GM21576 (cell line): ENCODE measurements around the gene CISD3.

Source experiments
- ATAC-seq: cut with Tn5 transposase; IDR thresholded peaks from one replicate; pipeline ENCODE4 v1.9.1; 2021; ENCODE audit warnings: mild to moderate bottlenecking, moderate library complexity; ENCODE audit not compliant: unreplicated experiment

Gene CISD3

GRCh38 chr17:38727736-38728135, 2.4 kb upstream of the CISD3 start:
- no peak for ATAC-seq

- ATAC-seq: no peak
These were observed 1.8 kb upstream of the CISD3 start for GRCh38 chr17:38728290-38728831.

- no peak for ATAC-seq
These were observed 714 bp upstream of the CISD3 start for GRCh38 chr17:38729368-38729885.

GRCh38 chr17:38730526-38731379, 612 bp downstream of the CISD3 start:
- no peak for ATAC-seq

GRCh38 chr17:38731526-38732294, 1.6 kb downstream of the CISD3 start:
- ATAC-seq: no peak

- ATAC-seq: no peak
These were observed 2.5 kb downstream of the CISD3 start for GRCh38 chr17:38732376-38733281.

- ATAC-seq: no peak
These were observed 3.3 kb downstream of the CISD3 start for GRCh38 chr17:38733282-38733981.

GRCh38 chr17:38733982-38734973, 4.1 kb downstream of the CISD3 start:
- ATAC-seq: no peak

- no peak for ATAC-seq
These were observed 5.2 kb downstream of the CISD3 start for GRCh38 chr17:38735161-38735997.

- ATAC-seq: no peak
These were observed 8.0 kb downstream of the CISD3 start for GRCh38 chr17:38738007-38738662.

- ATAC-seq: no peak
These were observed 8.5 kb downstream of the CISD3 start for GRCh38 chr17:38738686-38739085.

GRCh38 chr17:38739305-38739704, 9.2 kb downstream of the CISD3 start:
- no peak for ATAC-seq

GRCh38 chr17:38740044-38740443, 9.9 kb downstream of the CISD3 start:
- no peak for ATAC-seq

- no peak for ATAC-seq
These were observed 10.7 kb downstream of the CISD3 start for GRCh38 chr17:38740806-38741205.

- no peak for ATAC-seq
These were observed 11.3 kb downstream of the CISD3 start for GRCh38 chr17:38741461-38741860.

GRCh38 chr17:38741921-38742410, 11.8 kb downstream of the CISD3 start:
- no peak for ATAC-seq
